NCI-H187 (cell line): ENCODE data around the gene CALD1.

Experiments
- DNase-seq, 2 experiments: peaks; one replicate each; lab custom pipeline; 2025; lab: John Stamatoyannopoulos, UW

Gene CALD1

DNA sequence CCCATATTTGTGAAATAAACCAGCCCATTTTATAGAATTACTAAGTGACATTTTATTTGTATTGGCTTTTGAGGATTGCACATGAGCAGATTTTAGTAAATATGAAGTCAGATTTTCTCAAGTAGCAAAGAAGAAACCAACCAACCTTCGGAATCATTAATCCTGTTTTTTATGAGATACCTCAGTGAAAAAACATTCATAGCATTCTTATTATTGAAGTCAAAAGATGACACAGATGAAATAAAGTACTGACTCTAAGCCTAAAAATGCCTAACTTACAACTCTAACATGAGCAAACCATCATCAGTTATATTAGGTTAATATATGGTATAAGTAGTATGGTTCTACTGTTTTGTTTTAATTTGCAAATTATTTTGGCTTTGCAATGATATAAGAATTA lies 147.0 kb downstream of the CALD1 start:
- DNase-seq = no peak

DNA sequence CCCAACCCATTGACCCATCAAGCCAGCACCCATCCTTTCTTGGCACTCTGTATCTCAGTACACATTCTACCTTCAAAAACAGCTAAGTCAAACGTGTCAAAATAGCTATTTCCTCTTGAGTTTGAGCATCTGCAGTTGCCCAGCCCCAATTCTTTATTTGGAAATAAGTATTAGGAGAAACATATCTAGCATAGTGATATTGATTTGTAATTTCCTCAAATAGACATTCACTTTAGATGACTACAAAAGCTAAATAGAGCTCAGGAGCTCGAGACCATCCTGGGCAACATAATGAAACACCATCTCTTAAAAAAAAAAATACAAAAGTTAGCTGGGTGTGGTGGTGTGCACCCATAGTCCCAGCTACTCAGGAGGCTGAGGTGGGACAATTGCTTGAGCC lies 147.6 kb downstream of the CALD1 start:
- DNase-seq = no peak

- DNase-seq = no peak
Measured at GRCh38 chr7:134927723-134928122, 148.3 kb downstream of the CALD1 start.

DNA sequence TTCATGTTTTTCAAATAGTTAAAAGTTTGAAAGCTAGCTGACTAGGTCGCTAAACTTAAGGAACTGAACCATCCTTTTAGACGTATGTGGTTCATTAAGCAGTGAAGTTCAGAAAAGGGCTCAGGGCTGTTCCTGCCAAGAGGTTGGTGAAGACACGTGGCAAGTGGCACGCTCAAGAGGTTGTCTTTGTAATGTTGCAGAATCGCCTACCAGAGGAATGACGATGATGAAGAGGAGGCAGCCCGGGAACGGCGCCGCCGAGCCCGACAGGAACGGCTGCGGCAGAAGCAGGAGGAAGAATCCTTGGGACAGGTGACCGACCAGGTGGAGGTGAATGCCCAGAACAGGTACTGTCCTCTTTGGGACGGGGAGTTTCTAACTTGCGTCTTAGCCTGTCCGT lies 149.1 kb downstream of the CALD1 start:
- DNase-seq = no peak

GRCh38 chr7:134931487-134931886 lies 152.1 kb downstream of the CALD1 start:
- no peak for DNase-seq

DNA sequence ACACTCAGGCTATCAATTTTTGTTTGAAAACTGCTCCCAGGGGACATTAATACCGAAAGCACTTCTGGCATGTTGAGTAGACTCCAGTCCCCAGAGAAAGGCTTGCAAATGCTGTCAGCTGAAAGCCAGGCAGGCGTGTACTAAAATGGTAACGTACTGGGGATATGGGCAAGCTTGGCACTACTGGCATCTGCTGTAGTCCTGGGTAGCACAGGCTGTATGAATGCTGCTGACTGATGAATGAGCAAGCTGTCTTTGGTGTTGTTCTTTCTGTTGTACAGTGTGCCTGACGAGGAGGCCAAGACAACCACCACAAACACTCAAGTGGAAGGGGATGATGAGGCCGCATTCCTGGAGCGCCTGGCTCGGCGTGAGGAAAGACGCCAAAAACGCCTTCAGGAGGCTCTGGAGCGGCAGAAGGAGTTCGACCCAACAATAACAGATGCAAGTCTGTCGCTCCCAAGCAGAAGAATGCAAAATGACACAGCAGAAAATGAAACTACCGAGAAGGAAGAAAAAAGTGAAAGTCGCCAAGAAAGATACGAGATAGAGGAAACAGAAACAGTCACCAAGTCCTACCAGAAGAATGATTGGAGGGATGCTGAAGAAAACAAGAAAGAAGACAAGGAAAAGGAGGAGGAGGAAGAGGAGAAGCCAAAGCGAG lies 153.4 kb downstream of the CALD1 start:
- DNase-seq = no peak

- DNase-seq = no peak
Measured at GRCh38 chr7:134933460-134934068, 154.1 kb downstream of the CALD1 start.

DNA sequence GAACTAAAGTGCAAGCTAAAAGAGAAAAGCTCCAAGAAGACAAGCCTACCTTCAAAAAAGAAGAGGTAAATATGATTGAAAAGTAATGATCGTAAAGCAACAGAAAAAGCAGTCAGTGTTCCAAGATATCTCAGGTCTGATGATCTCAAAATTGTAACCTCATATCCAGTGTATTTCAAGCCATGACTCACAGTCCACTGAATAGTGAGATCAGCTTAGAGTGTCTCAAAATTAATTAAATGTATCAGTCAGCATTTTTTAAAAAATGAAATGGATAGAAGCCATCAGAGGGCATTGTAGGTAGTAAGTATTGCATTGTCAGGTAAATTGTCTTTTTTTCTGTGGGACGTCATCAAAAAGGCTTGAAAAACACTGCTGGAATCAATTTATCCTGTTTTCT lies 156.3 kb downstream of the CALD1 start:
- no peak for DNase-seq

DNA sequence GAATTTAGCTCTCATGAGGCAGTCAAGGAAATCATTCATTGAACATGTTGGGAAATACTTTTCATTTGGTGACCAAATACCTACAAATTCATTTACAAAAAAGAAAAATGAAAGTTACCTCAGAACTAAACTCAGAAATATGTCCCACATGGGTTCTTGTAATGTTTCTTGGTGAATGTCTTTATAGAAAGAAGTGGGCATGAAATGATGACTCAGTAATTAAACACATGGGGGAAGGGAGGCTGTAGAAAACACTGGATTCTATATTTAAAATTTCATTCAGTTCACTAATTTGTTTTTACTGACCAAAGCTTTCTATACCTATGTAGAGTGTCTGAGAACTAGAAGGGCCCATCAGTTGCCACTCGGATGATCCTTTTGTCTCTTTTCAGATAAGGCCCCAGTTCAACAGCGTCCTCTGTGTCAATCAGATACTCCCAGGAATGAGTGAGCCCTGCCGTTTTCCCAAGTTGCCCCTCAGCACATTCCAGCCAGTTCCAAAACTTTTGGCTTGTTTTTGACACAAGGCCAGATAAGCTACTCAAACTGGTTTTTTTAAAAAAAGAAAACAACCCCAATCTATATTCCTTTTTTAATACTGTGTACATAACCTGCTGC lies 157.6 kb downstream of the CALD1 start:
- no peak for DNase-seq

DNA sequence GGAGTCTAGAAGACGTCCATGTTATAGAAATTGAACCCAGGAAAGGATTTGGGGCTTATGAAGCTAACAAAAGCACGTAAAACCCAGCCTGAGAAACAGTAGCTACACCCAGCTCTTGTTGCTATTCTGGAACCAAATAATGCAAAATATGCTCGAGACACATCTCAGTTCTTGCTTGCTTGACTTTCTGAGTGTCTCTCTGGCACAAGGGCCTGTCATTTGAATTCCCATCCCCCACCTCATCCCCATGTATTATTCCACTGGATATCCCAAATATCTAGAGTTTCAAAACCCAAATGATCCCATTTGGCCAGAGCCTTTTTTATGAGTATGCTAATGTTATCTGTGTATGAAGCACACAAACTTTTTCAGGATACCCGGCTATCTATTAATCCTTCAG lies 158.7 kb downstream of the CALD1 start:
- peak in 1 of 2 experiments; percentile 7 for DNase-seq

- DNase-seq = no peak
Measured at GRCh38 chr7:134939136-134939535, 159.7 kb downstream of the CALD1 start.

GRCh38 chr7:134940729-134941128 lies 161.3 kb downstream of the CALD1 start:
- no peak for DNase-seq

DNA sequence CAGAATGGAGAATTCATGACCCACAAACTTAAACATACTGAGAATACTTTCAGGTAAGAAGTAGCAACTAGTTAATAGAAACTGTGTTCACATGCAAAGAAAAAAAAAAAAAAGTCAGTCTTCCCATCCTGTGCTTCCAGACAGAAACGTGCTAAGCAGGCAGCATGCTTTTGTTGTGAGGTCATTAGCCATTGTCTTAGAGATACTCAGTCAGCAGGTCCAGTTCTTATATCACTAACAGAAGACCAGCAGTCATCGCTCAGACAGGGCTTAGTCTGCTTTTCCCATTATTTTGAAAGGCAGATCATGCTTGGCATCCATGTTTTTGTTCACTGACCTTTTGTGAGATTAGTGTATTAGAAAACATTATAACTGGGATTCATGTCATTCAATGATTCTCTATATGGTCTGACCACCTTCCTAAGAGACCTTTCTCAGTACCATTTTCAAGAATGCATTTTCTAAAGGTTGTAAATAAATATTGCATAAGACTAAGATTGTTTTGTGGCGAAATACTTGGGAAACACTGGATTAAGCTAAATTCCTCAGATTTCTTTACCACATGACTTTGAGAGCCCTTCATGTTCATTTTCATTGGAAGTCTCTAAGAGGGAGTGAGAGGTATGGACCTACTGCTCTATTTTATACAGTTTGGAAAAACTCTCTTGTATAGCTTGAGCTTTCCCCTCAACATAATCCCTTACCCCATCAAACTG lies 161.9 kb downstream of the CALD1 start:
- no peak for DNase-seq

DNA sequence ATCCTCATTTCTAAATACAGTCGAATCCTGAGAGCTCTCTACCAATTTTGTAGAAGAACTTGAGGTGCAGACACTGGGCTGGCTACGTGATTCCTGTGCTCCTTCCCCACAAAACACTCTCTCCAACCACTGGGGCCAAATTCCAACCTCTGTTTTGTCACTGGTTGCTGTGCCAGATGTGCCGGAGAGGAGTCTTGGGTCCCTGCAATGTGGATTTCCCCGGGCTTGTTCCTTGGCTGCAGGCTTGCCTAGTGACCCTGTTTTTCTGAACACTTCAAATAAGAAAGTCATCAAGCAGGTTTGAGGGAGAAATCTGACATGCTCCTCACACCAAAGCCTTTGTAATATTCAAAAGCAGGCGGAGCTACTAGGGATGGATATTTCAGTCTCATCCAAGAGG lies 162.5 kb downstream of the CALD1 start:
- no peak for DNase-seq

GRCh38 chr7:134942690-134943466 lies 163.4 kb downstream of the CALD1 start:
- no peak for DNase-seq

GRCh38 chr7:134943785-134944400 lies 164.5 kb downstream of the CALD1 start:
- no peak for DNase-seq

DNA sequence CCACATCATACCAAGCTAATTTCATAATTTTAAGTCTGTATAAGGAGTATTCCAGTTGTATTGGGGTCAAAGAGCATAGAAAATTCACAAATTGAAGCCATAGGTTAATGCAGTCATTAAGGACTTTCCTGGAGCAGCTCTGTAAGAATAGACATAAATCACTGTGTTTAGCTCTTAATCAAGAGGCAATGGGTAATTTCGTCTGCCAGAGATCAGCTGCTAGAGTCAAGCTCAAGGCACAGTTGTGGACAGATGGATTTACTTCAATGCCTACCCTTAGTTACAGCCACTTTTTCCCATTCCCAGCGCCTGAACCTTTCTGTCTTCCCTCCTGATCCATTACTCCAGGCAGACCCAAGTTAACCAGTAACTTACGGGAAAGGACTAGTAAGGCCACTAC lies 166.3 kb downstream of the CALD1 start:
- DNase-seq = no peak

DNA sequence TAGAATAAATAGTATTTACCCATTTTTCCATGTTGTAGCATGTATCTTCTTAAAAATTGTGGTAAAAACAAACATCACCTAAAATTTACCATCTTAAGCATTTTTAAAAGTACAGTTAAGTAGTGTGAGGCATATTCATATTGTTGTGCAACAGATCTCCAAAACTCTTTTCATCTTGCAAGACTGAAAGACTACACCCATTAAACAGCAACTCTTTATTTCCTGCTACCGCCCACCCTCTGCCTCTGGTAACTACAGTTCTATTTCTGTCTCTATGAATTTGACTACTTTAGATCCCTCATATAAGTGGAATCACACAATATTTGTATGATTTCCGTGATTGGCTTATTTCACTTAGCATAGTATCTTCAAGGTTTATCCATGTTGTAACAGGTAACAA lies 166.8 kb downstream of the CALD1 start:
- no peak for DNase-seq

GRCh38 chr7:134947329-134947728 lies 167.9 kb downstream of the CALD1 start:
- no peak for DNase-seq

GRCh38 chr7:134947831-134948230 lies 168.4 kb downstream of the CALD1 start:
- no peak for DNase-seq

GRCh38 chr7:134948246-134948645 lies 168.8 kb downstream of the CALD1 start:
- no peak for DNase-seq

DNA sequence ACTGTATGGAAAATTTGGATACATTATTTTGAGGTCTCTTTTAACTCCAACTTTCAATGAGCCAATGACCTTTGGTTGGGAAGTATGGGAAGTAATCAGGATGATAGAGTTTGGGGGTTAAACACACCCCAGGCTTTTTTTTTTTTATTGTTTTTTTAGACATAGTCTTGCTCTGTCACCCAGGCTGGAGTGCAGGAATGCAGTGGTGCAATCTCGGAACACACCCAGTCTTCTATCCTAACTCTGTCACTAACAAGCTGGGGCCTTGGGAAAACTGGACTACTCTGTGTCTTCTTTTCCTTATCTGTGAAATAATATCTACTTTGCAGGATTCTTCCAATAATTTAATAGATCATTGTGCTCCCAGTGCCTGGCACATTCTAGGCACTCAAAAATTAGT lies 169.3 kb downstream of the CALD1 start:
- DNase-seq = no peak
